Vagina (tissue), 2 donors: ENCODE measurements around the gene KDELR1. TPM values are rescaled to one million over a fixed set of nuclear protein-coding genes. Genes with fewer than 3 reads are reported as not detected.

ENCODE experiments used
- DNase-seq, 2 donors: peaks; one replicate each; pipeline ENCODE4 v3.0.0-alpha.2; 2017; ENCODE audit errors: extremely low spot score in 2 of 2
- H3K27ac ChIP-seq: fragments of 200-600 bp; sonication (generic); one replicate; pipeline ENCODE4 v1.5.1; 2019
- H3K27me3 ChIP-seq: fragments of 200-600 bp; sonication (generic); one replicate; pipeline ENCODE4 v1.5.1; 2019
- H3K36me3 ChIP-seq, 2 donors: fragments of 200-600 bp; sonication (generic); one replicate each; pipeline ENCODE4 v1.5.1; 2017 to 2019
- H3K4me1 ChIP-seq: fragments of 200-600 bp; sonication (generic); one replicate; pipeline ENCODE4 v1.5.1; 2019
- H3K4me3 ChIP-seq, 2 donors: fragments of 200-600 bp; sonication (generic); 1 replicate in 1 of 2; 2 replicates in 1 of 2; pipeline ENCODE4 v1.5.1; 2016 to 2019
- H3K9me3 ChIP-seq: fragments of 200-600 bp; sonication (generic); one replicate; pipeline ENCODE4 v1.5.1; 2019
- CTCF ChIP-seq, 3 experiments: fragments of 450-650 bp in 2 of 3; fragments of 200-600 bp in 1 of 3; sonication (generic) in 1 of 3; IDR thresholded peaks; one replicate each; pipeline ENCODE4 v1.5.1; 2017 to 2019; ENCODE audit warnings: antibody characterized with exemption in 3 of 3, mild to moderate bottlenecking in 2 of 3, moderate library complexity in 2 of 3
- POLR2A ChIP-seq, 2 donors: fragments of 450-650 bp; IDR thresholded peaks; one replicate each; pipeline ENCODE4 v1.6.1; 2017; ENCODE audit warnings: antibody characterized with exemption in 2 of 2, mild to moderate bottlenecking in 2 of 2, moderate library complexity in 2 of 2
- POLR2AphosphoS5 ChIP-seq, 2 donors: sonication (generic); formaldehyde crosslinking; IDR thresholded peaks; one replicate each; pipeline ENCODE4 v1.9.0; 2017; ENCODE audit warnings: antibody characterized with exemption in 2 of 2, mild to moderate bottlenecking in 2 of 2, low read depth in 1 of 2; ENCODE audit not compliant: insufficient read depth in 1 of 2
- intact Hi-C: fragments of 100-400 bp; cut with DNase I; formaldehyde crosslinking; loops from one replicate; pipeline ENCODE4 v1.15.1; 2023
- total RNA-seq: library from RNA; depleted of rRNA; stranded (reverse); fragments of >200 nt; gene quantifications from one replicate; pipeline ENCODE4 v1.2.3, GENCODE V29; 2016

KDELR1 gene
- total RNA-seq, 1 donor from 2014 or later = 90.8 TPM

GRCh38 chr19:48415395-48415794 lies 24.0 kb upstream of the KDELR1 start:
- H3K4me1 ChIP-seq = peaks cover 13% of the 10 kb centered on the region
- H3K36me3 ChIP-seq = no peaks in the 10 kb centered on the region
- H3K27me3 ChIP-seq = no peaks in the 10 kb centered on the region
- no peak for TF ChIP-seq POLR2A (IDR thresholded peaks at IDR 0.05)
- TF ChIP-seq POLR2AphosphoS5 (IDR thresholded peaks at IDR 0.05; ENCODE audit: insufficient read depth in 1 of 2, low read depth in 1 of 2) = no peak
- TF ChIP-seq CTCF (IDR thresholded peaks at IDR 0.05) = no peak
- peak overlapping the region in 1 of 2 donors; percentile 10 for H3K4me3 ChIP-seq
- H3K9me3 ChIP-seq = no peaks in the 10 kb centered on the region
- DNase-seq = no peak
- no peak overlapping the region for H3K27ac ChIP-seq
- intact Hi-C loops = no loop called here

- Histone ChIP-seq H3K4me1 (peaks cover 13% of the 10 kb centered on the region), H3K4me3 (no peak overlapping the region), H3K27ac (no peak overlapping the region), H3K9me3 (no peaks in the 10 kb centered on the region), H3K36me3 (no peaks in the 10 kb centered on the region), H3K27me3 (no peaks in the 10 kb centered on the region)
- TF ChIP-seq POLR2A (IDR thresholded peaks at IDR 0.05) = no peak
- no peak for TF ChIP-seq CTCF (IDR thresholded peaks at IDR 0.05)
- TF ChIP-seq POLR2AphosphoS5 (IDR thresholded peaks at IDR 0.05; ENCODE audit: insufficient read depth in 1 of 2, low read depth in 1 of 2) = no peak
- no peak for DNase-seq
- intact Hi-C loops = no loop called here
These were observed 22.7 kb upstream of the KDELR1 start for GRCh38 chr19:48413879-48414587.

- no peak overlapping the region for H3K27ac ChIP-seq
- H3K36me3 ChIP-seq = no peaks in the 10 kb centered on the region
- no peaks in the 10 kb centered on the region for H3K9me3 ChIP-seq
- H3K4me3 ChIP-seq = no peak overlapping the region
- TF ChIP-seq CTCF (IDR thresholded peaks at IDR 0.05) (no peak), POLR2A (IDR thresholded peaks at IDR 0.05) (no peak), POLR2AphosphoS5 (IDR thresholded peaks at IDR 0.05; ENCODE audit: insufficient read depth in 1 of 2, low read depth in 1 of 2) (no peak)
- no peaks in the 10 kb centered on the region for H3K4me1 ChIP-seq
- no peaks in the 10 kb centered on the region for H3K27me3 ChIP-seq
- intact Hi-C loops = no loop called here
- no peak for DNase-seq
These were observed 14.5 kb upstream of the KDELR1 start for GRCh38 chr19:48405850-48406249.

GRCh38 chr19:48405010-48405659 lies 13.8 kb upstream of the KDELR1 start:
- no peak for DNase-seq
- Histone ChIP-seq H3K9me3 (no peaks in the 10 kb centered on the region), H3K4me3 (no peak overlapping the region), H3K4me1 (no peaks in the 10 kb centered on the region), H3K27ac (no peak overlapping the region), H3K27me3 (no peaks in the 10 kb centered on the region), H3K36me3 (no peaks in the 10 kb centered on the region)
- no peak for TF ChIP-seq POLR2A (IDR thresholded peaks at IDR 0.05)
- intact Hi-C loops = no loop called here

GRCh38 chr19:48403606-48404005 lies 12.3 kb upstream of the KDELR1 start:
- DNase-seq = no peak
- intact Hi-C loops = no loop called here
- Histone ChIP-seq H3K4me3 (no peak overlapping the region), H3K27me3 (no peaks in the 10 kb centered on the region), H3K27ac (no peak overlapping the region), H3K4me1 (no peaks in the 10 kb centered on the region), H3K36me3 (no peaks in the 10 kb centered on the region), H3K9me3 (no peaks in the 10 kb centered on the region)
- TF ChIP-seq POLR2AphosphoS5 (IDR thresholded peaks at IDR 0.05; ENCODE audit: insufficient read depth in 1 of 2, low read depth in 1 of 2) (no peak), POLR2A (IDR thresholded peaks at IDR 0.05) (no peak), CTCF (IDR thresholded peaks at IDR 0.05) (no peak)
